CD4-positive, alpha-beta T cell treated with Interleukin-4 for 4 hours (primary cell): ENCODE results near the gene ZNF845.
A peak's percentile ranks its signal among the peaks of the same experiment; 100 is the strongest.
"Not testable (repeated sequence)": the region's sequence is repeated elsewhere in the genome, so short reads cannot be mapped to it uniquely, and the experiment has no call there.

Experiments used
- DNase-seq: peaks from one replicate; pipeline ENCODE4 v3.0.0-alpha.2; 2020

The ZNF845 gene

DNA sequence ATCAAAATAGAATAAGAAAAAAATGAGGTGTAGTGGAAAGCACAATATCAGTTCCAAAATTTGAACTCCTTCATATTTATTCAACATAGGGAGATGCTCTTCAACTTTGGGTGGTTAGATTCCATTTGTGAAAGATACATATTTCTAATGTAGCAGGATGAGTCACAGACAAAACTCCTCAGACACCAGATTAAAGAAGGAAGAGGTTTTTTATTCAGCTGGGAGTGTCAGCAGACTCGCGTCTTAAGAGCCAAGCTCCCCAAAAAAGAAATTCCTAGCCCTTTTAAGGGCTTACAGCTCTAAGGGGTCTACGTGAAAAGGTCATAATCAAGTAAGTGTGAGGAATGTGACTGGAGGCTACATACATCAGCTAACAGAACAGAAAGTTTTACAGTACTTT lies 54.6 kb downstream of the ZNF845 start:
- no peak for DNase-seq

DNA sequence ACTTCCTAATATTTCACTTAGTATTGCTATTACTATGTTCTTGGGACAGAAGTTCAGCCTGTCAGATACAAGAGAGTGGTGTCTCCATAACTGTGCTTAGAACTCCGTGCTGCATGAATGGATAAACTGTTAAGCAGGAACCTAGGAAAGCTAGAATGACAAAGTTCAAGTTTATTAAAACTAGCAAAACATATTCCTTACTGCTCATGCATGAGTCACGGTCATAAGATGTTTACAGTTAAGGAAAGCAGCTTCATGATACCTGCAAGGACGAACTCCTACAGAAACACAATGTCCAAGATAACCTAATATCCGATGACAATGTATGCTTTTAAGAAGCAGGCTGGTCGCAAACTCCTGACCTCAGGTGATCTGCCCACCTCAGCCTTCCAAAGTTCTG lies 55.4 kb downstream of the ZNF845 start:
- no peak for DNase-seq

DNA sequence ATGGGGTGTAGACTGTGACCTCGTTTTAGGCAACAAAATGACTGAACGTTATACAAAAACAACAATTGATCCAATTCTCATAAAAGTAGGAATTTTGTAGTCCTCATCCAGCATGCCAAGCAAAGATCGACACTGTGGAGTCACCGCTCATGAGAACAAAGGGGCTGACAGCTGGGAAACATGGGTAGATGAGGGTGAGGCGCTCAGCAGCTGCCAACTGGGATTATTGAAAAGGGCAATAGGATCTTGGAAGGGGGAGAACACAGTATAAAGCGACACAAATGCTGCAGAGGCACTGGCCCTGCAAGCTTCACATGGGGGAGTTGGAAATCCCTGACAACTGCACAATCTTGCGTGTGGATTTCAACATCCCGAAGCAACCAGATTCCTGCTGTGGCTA lies 56.0 kb downstream of the ZNF845 start:
- no peak for DNase-seq

DNA sequence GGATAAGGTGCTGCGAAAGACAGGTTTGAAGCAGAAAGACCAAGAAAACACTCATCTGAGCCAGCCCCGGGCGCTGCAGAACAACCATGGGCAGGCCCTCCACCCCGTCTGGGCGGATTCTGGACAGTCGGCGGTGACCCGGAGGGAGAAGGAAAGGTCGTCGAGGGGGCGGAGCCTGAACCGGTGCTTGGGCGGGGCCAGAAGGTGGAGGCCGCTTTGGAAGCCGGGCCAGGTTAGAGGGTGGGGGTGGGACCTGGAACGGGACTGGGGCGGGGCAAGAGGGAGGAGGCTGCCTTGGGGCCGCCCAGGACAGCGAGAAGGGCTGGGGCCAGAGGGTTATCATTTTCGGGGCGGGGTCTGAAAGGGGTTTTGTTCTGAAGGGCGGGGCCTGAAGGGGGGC lies 56.4 kb downstream of the ZNF845 start:
- DNase-seq, result no peak

DNA sequence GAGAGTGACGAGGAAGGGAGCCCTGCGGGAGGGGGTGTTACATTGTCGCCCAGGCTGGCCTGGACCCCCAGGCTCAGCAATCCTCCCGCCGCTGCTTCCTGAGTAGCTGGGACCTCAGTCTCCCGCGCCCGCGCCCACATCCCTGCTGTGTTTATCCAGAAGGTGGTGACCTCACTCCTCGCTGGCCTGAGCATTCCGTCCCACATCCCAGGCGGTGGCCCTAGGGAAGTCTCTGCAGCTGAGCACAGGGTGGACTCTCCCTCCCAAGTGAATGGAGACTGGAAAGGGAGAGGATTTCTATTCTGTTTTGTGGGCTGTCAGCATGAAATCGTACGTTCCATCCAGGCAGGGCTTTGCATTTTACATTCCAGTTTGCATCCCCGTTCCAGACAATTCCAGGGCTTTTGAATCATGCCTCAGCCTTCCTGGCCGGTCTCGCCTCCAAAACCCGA lies 61.0 kb downstream of the ZNF845 start:
- no peak for DNase-seq

DNA sequence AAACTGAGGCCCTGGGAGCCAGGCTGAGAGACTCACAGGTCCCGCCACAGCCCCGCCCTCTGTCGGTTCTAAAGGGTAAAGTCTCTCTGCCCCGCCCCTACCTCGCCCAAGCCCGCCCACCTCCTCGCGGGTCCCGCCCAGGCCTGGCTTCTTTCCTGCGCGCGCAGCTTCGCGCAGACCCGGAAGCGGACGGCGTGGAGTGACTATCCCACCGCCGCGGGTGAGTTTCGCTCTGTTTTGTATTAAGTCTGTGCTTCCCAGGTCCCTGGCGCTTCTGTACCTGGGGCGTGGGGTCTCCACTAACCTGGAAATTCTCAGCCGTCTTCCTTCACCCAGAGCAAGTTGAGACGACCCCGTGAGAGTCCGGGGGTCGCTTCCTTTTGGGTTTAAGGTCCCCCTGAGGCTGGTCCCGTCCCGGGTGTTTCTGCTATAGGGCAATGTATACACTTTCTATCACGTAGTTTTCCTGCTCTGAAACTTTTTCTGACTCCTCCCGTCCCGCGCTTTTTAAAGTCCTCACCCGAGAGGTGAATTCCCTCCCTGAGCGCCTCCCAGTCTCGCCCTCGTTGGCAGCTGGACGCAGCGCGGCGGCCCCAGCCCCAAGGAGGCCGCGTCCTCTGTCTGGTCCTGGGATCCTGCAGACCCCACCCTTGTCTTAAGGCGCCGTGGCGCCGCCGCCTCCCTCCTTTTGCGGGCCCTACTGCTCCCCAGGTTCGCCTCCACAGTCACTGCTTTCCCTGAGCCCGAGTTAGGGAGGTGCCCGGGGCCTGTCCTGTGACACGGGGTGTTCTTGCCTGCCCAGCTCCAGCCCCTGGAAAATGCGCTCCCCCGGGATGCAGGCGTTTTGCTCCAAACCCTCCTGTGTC lies 61.7 kb downstream of the ZNF845 start, which contains the start of gene ZNF765:
Gene ZNF765, plus strand, starts transcription at position 176 of the 866 bp plus-strand sequence. CDS start 2,867 bp downstream, outside the sequence.
- DNase-seq, result peak; percentile 94

DNA sequence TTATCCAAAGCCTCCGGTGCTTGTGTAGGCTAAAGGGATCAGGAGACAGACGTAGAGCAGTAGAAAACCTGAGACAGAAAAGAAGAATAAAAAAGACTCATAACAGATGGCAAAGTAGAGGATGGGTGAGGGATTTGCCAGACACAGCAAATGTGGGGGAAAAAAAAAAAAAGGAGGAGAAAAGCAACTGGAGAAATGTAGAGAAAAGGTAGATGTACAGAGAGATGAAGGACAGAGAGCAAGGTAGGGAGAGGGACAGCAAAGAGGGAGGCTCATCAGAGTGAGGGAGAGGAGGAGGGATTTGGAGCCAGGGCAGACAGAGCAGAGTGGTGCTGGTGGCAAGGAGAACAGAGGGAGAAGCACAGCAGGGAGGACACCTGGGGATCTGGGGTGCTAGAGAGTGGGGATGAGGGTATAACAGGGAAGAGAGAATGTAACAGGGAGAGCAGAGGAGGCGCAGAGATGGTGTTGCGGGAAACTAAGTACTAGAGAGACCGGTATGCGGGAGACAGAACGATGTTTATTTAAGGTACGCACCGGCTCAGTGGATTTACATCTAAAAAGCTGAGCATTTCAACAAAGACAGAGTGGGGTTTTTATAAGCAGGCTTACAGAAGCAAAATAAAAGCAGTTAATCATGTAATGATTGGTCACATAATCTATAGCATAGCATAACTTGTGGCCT lies 62.4 kb downstream of the ZNF845 start:
- DNase-seq, result not testable (repeated sequence)

DNA sequence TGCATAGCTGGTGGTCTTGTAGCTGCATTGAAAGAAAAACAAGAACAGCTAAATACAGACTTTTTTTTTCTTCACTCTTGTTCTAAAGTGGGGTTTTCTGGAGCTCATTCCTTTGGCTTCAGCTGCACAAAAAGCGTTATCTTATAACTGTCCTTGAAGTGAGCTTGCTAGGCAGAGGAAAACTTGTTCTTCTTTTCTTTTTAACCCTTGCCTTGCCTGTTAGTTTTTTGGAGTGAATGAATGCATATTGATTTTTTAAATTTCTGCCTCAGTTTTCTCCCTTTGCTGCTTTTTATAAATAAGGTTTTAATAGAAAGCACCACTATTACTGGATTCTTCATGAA lies 62.9 kb downstream of the ZNF845 start:
- DNase-seq, result no peak

DNA sequence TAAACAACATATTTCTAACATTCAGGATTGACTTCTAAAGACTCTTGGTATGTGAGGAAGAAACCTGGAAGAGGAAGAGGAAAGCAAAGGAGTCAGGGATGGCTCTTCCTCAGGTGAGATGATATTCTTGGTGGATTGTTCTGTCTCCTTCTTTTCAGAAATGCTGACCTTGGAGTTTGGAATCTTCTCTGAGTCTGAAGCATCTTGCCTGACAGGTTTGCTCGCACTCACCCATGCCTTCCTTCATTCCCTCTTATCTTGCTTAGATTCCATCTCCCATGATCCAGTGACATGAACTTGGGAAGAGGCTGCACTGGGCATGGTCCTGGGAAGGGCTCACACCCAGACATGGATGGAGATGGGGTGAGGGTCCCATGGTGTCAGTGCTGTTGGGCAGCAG lies 64.4 kb downstream of the ZNF845 start:
- not testable (repeated sequence) for DNase-seq
